ENCODE data around the gene CCDC40. TPM values are rescaled to one million over a fixed set of nuclear protein-coding genes. Genes with fewer than 3 reads are reported as not detected.
A peak's percentile ranks its signal among the peaks of the same experiment; 100 is the strongest.

Gene CCDC40
- total and polyA plus RNA-seq, 2 of the 13 experiments (the other 11 are each of a cell fraction or from before 2014, with no cell fraction given), result 4.1 to 5.5 TPM

- in situ Hi-C loops (cut with HindIII; ENCODE audit: extremely low pct_ligation_motif_present, low pct_unique_long_range_greater_than_20kb) (loop anchor here (5.0 kb wide), 1 partner anchor 115 kb away; no protein-coding TSS in a partner anchor), intact Hi-C loops (cut with micrococcal nuclease; ENCODE audit: unreplicated experiment) (no loop called here)
- no peak for FAIRE-seq
- Histone ChIP-seq H3K4me3 (replicated peaks in 1 of 3; ENCODE audit: insufficient read depth in 1 of 3, low read depth in 2 of 3, low read length in 3 of 3) (no peak overlapping the region), H3K27ac (ENCODE audit: extremely low read length, insufficient read depth, low read length) (no peak overlapping the region), H3K9me3 (ENCODE audit: low read length) (no peaks in the 10 kb centered on the region), H4K20me1 (ENCODE audit: insufficient read depth, low read length) (no peaks in the 10 kb centered on the region), H2AFZ (ENCODE audit: low read length) (no peak overlapping the region), H3K9ac (ENCODE audit: insufficient read depth, low read depth, low read length) (no peak overlapping the region), H3K79me2 (ENCODE audit: insufficient read depth, low read length) (no peaks in the 10 kb centered on the region), H3K4me1 (ENCODE audit: insufficient read depth, low read length) (peaks cover 20% of the 10 kb centered on the region), H3K36me3 (replicated peaks in 1 of 2; ENCODE audit: control insufficient read depth in 1 of 2, insufficient read depth in 2 of 2, low read length in 2 of 2) (no peaks in the 10 kb centered on the region), H3K27me3 (ENCODE audit: control insufficient read depth in 1 of 2, insufficient read depth in 2 of 2, low read length in 2 of 2) (no peaks in the 10 kb centered on the region; a peak in 2 of 5 replicates), H3K4me2 (ENCODE audit: low read depth, low read length) (no peak overlapping the region)
- TF ChIP-seq HNRNPK (IDR thresholded peaks at IDR 0.05; ENCODE audit: low read depth, low read length, poor library complexity, severe bottlenecking) (no peak), KDM5B (CRISPR knock-in tag; IDR thresholded peaks at IDR 0.05; ENCODE audit: borderline replicate concordance) (no peak)
- WGBS (ENCODE audit: low lambda C conversion rate), result 73% methylated on average over 12 of the region's 17 CpGs
- DNase-seq (ENCODE audit: low spot score), result no peak
- no TSS peak for BruUV-seq (replicated peaks)
- CTCF ChIA-PET (ENCODE audit: low intra/inter-chr PET ratio, low total read pairs), result no interaction called here
- POLR2A ChIA-PET, result no interaction called here
- ATAC-seq, result no peak
Measured at GRCh38 chr17:80122026-80122575, 85.7 kb downstream of the CCDC40 start.

GRCh38 chr17:80122926-80123505 is 86.6 kb downstream of the CCDC40 start:
- no peaks in the 10 kb centered on the region for H3K36me3 ChIP-seq (replicated peaks in 1 of 2; ENCODE audit: control insufficient read depth in 1 of 2, insufficient read depth in 2 of 2, low read length in 2 of 2)
- no peak overlapping the region for H2AFZ ChIP-seq (ENCODE audit: low read length)
- H3K27ac ChIP-seq (ENCODE audit: extremely low read length, insufficient read depth, low read length), result no peak overlapping the region
- 68% methylated on average over 6 of the region's 6 CpGs for WGBS (ENCODE audit: low lambda C conversion rate)
- CTCF ChIA-PET (ENCODE audit: low intra/inter-chr PET ratio, low total read pairs), result no interaction called here
- no peak for FAIRE-seq
- H3K9ac ChIP-seq (ENCODE audit: insufficient read depth, low read depth, low read length), result no peak overlapping the region
- intact Hi-C loops (cut with micrococcal nuclease; ENCODE audit: unreplicated experiment), result no loop called here
- POLR2A ChIA-PET, result interaction anchor here (0.7 to 1.8 kb wide), 2 partner anchors 25 to 31 kb away, joined by 3 to 6 read pairs; no protein-coding TSS in a partner anchor
- no peak for ATAC-seq
- 0 out of 2 replicates have a peak, but pooled peaks have one; percentile 5 for TF ChIP-seq ZNF414 (CRISPR knock-in tag; IDR thresholded peaks at IDR 0.05)
- TF ChIP-seq ZNF891 (CRISPR knock-in tag; IDR thresholded peaks at IDR 0.05), result no peak
- H4K20me1 ChIP-seq (ENCODE audit: insufficient read depth, low read length), result no peaks in the 10 kb centered on the region
- H3K4me1 ChIP-seq (ENCODE audit: insufficient read depth, low read length), result peaks cover 20% of the 10 kb centered on the region
- H3K27me3 ChIP-seq (ENCODE audit: control insufficient read depth in 1 of 2, insufficient read depth in 2 of 2, low read length in 2 of 2), result no peaks in the 10 kb centered on the region; a peak in 2 of 5 replicates
- no peaks in the 10 kb centered on the region for H3K9me3 ChIP-seq (ENCODE audit: low read length)
- no peak for DNase-seq (ENCODE audit: low spot score)
- no TSS peak for BruUV-seq (replicated peaks)
- no peak overlapping the region for H3K4me3 ChIP-seq (replicated peaks in 1 of 3; ENCODE audit: insufficient read depth in 1 of 3, low read depth in 2 of 3, low read length in 3 of 3)
- no peaks in the 10 kb centered on the region for H3K79me2 ChIP-seq (ENCODE audit: insufficient read depth, low read length)
- in situ Hi-C loops (cut with HindIII; ENCODE audit: extremely low pct_ligation_motif_present, low pct_unique_long_range_greater_than_20kb), result loop anchor here (5.0 kb wide), 1 partner anchor 116 kb away; no protein-coding TSS in a partner anchor
- H3K4me2 ChIP-seq (ENCODE audit: low read depth, low read length), result no peak overlapping the region
